SK-N-MC (cell line): ENCODE measurements around the gene IFNGR1.
A peak's percentile ranks its signal among the peaks of the same experiment; 100 is the strongest.

Source experiments
- DNase-seq: peaks from one replicate; pipeline ENCODE4 v3.0.0-alpha.2; 2011; ENCODE audit warnings: low read depth, low spot score
- H3K27ac ChIP-seq: fragments of 200-600 bp; sonication (generic); 2 replicates; pipeline ENCODE4 v1.5.1; 2016; ENCODE audit warnings: mixed run types
- H3K36me3 ChIP-seq: fragments of 200-600 bp; sonication (generic); 2 replicates; pipeline ENCODE4 v1.6.1; 2017; ENCODE audit warnings: antibody characterized with exemption, low read length, mixed read lengths; ENCODE audit not compliant: insufficient read depth
- H3K4me3 ChIP-seq: fragments of 200-600 bp; sonication (generic); 2 replicates; pipeline ENCODE4 v1.5.1; 2016
- H3K9ac ChIP-seq: fragments of 200-600 bp; sonication (generic); 2 replicates; pipeline ENCODE4 v1.8.0; 2017; ENCODE audit warnings: mixed run types, mixed read lengths; ENCODE audit not compliant: insufficient read length
- H3K9me3 ChIP-seq: fragments of 200-600 bp; sonication (generic); 2 replicates; pipeline ENCODE4 v1.6.1; 2017; ENCODE audit warnings: low read depth, mild to moderate bottlenecking, antibody characterized with exemption, low read length, moderate library complexity, mixed read lengths
- EZH2 ChIP-seq: fragments of 200-600 bp; sonication (generic); IDR thresholded peaks from one replicate; pipeline ENCODE4 v1.6.1; 2017; ENCODE audit warnings: antibody characterized with exemption
- FOXP2 ChIP-seq: optimal IDR thresholded peaks from 2 replicates; pipeline ENCODE3; 2011; ENCODE audit warnings: mild to moderate bottlenecking, moderate library complexity; ENCODE audit not compliant: insufficient read depth; ENCODE audit errors: extremely low read length, control extremely low read depth
- POLR2AphosphoS5 ChIP-seq: IDR thresholded peaks from 2 replicates; pipeline ENCODE4 v1.6.1; 2012; ENCODE audit warnings: mild to moderate bottlenecking, low read depth, low read length, borderline replicate concordance

IFNGR1 gene

GRCh38 chr6:137162692-137163306 lies 56.4 kb downstream of the IFNGR1 start:
- TF ChIP-seq FOXP2 (no peak), EZH2 (no peak), POLR2AphosphoS5 (no peak)
- H3K36me3 ChIP-seq = no peaks in the 10 kb centered on the region
- no peak overlapping the region for H3K4me3 ChIP-seq
- DNase-seq = no peak
- no peak overlapping the region for H3K9ac ChIP-seq
- no peak overlapping the region for H3K27ac ChIP-seq
- no peaks in the 10 kb centered on the region for H3K9me3 ChIP-seq

DNA sequence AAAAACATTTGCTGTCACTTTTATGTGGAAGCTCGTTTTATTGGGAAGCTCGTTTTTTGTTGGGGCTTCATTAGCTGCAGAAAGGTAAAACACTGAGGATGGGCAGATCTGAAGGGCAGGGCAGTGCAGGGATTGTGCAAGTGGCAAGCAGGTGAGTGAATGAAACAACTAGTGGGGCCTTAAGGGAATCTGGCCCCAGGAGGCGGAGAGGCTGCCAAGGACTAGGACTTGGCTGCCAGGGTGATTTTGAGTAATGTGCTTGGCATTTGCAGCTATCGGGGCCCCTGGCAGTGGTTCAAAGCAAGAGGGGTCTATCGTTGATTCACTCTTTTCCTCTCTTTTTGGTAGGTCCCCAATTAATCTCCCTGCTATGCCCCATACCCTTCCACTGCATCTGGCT lies 57.2 kb downstream of the IFNGR1 start:
- TF ChIP-seq EZH2 (no peak), POLR2AphosphoS5 (no peak), FOXP2 (no peak)
- Histone ChIP-seq H3K9me3 (no peaks in the 10 kb centered on the region), H3K4me3 (no peak overlapping the region), H3K36me3 (no peaks in the 10 kb centered on the region), H3K27ac (no peak overlapping the region), H3K9ac (no peak overlapping the region)
- no peak for DNase-seq

- TF ChIP-seq POLR2AphosphoS5 = no peak
- TF ChIP-seq EZH2 = no peak
- TF ChIP-seq FOXP2 = no peak
- Histone ChIP-seq H3K4me3 (no peak overlapping the region), H3K9me3 (no peaks in the 10 kb centered on the region), H3K9ac (no peak overlapping the region), H3K27ac (no peak overlapping the region), H3K36me3 (no peaks in the 10 kb centered on the region)
- DNase-seq = no peak
Observed at GRCh38 chr6:137160763-137161162, 58.4 kb downstream of the IFNGR1 start.

DNA sequence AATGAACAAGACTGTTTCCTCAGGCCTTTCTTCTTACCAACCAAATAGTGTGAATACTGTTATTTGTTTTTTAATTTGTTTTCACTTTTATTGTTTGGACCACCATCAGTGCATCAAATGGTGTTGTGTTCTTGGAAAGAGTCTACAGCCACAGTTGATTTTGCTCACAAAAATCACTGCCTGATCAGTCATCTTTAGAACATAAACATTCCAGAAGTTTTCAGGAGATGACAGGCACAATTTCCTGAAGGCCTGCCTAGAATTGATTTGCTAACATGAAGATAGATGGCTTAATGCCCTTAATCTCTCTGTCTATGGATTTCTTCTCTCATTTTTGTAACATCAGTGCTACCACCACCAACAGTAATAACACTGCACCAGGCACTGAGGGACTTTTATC lies 59.3 kb downstream of the IFNGR1 start:
- Histone ChIP-seq H3K4me3 (no peak overlapping the region), H3K27ac (no peak overlapping the region), H3K36me3 (no peaks in the 10 kb centered on the region), H3K9ac (no peak overlapping the region), H3K9me3 (no peaks in the 10 kb centered on the region)
- TF ChIP-seq FOXP2 (no peak), EZH2 (no peak), POLR2AphosphoS5 (no peak)
- no peak for DNase-seq

DNA sequence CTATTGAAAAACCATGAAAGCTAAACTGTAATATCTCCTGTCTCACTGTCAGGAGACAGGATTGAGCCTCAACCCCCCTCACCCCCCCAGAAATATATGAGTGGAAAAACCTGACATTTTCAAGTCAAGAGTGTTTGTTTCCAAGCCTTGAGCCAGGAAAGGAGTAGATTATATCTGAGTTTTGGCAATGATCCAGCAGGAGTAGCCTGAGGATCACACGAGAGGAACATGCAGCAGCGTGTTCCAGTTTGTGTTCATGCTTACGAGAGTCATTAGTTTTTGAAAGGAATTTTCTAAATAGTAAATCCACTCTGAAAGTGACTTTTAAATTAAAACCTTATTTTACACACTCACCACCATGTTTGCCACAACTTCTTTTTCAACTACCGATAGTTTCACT lies 61.6 kb downstream of the IFNGR1 start:
- no peak for TF ChIP-seq POLR2AphosphoS5
- no peak for TF ChIP-seq FOXP2
- no peak for TF ChIP-seq EZH2
- DNase-seq = peak; percentile 39
- no peaks in the 10 kb centered on the region for H3K36me3 ChIP-seq
- no peaks in the 10 kb centered on the region for H3K9me3 ChIP-seq
- no peak overlapping the region for H3K9ac ChIP-seq
- H3K27ac ChIP-seq = no peak overlapping the region
- no peak overlapping the region for H3K4me3 ChIP-seq

- Histone ChIP-seq H3K27ac (no peak overlapping the region), H3K36me3 (no peaks in the 10 kb centered on the region), H3K9me3 (no peaks in the 10 kb centered on the region), H3K9ac (no peak overlapping the region), H3K4me3 (no peak overlapping the region)
- no peak for DNase-seq
- no peak for TF ChIP-seq POLR2AphosphoS5
- TF ChIP-seq FOXP2 = no peak
- no peak for TF ChIP-seq EZH2
Observed at GRCh38 chr6:137156650-137157049, 62.5 kb downstream of the IFNGR1 start.

- Histone ChIP-seq H3K27ac (no peak overlapping the region), H3K9ac (no peak overlapping the region), H3K4me3 (no peak overlapping the region), H3K36me3 (no peaks in the 10 kb centered on the region), H3K9me3 (0 out of 2 replicates have a peak, but pooled peaks cover 2% of the 10 kb centered on the region)
- DNase-seq = no peak
- no peak for TF ChIP-seq POLR2AphosphoS5
- TF ChIP-seq FOXP2 = no peak
- TF ChIP-seq EZH2 = no peak
Observed at GRCh38 chr6:137155830-137156229, 63.4 kb downstream of the IFNGR1 start.

DNA sequence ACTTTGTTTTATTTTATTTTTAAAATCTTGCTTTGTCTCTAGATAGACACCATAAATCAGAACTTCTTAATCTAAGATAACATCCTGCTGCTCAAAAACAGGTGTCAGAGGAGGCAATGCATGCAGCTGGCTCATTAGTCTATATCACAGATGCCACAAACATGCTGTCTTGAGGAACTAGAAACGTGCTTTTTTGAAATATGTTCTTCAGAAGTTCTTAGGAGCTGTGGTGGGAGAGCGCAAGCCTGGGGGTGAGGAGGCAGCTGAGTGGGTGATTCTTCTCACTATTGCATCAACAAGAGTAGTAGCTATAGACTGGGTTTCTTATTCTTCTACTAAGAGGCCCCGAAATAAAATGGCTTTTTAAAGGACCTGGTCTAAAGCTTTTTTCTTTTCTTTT lies 69.1 kb downstream of the IFNGR1 start:
- TF ChIP-seq POLR2AphosphoS5 (no peak), FOXP2 (no peak), EZH2 (no peak)
- Histone ChIP-seq H3K9ac (no peak overlapping the region), H3K36me3 (no peaks in the 10 kb centered on the region), H3K4me3 (no peak overlapping the region), H3K27ac (no peak overlapping the region), H3K9me3 (0 out of 2 replicates have a peak, but pooled peaks cover 2% of the 10 kb centered on the region)
- DNase-seq = no peak

GRCh38 chr6:137149035-137149393 lies 70.2 kb downstream of the IFNGR1 start:
- H3K36me3 ChIP-seq = no peaks in the 10 kb centered on the region
- no peak overlapping the region for H3K4me3 ChIP-seq
- 0 out of 2 replicates have a peak, but pooled peaks cover 2% of the 10 kb centered on the region for H3K9me3 ChIP-seq
- H3K9ac ChIP-seq = no peak overlapping the region
- TF ChIP-seq EZH2 (no peak), FOXP2 (no peak), POLR2AphosphoS5 (no peak)
- no peak for DNase-seq
- no peak overlapping the region for H3K27ac ChIP-seq
